Stimulated activated naive CD4-positive, alpha-beta T cell (primary cell): ENCODE data around the gene PTGDR.
A peak's percentile ranks its signal among the peaks of the same experiment; 100 is the strongest.

Source experiments
- DNase-seq, 6 experiments: peaks; one replicate each; lab custom pipeline; 2025; lab: John Stamatoyannopoulos, UW

Gene PTGDR

GRCh38 chr14:52267501-52268278 lies at the start of gene PTGDR:
TSS of gene PTGDR (plus strand) at chr14:52267698. CDS start at chr14:52267815, 117 bp downstream.
- no peak for DNase-seq

GRCh38 chr14:52219488-52220084 lies 47.9 kb upstream of the PTGDR start:
- DNase-seq = no peak

GRCh38 chr14:52220924-52221811 lies 46.3 kb upstream of the PTGDR start:
- no peak for DNase-seq

- DNase-seq = no peak
Measured at GRCh38 chr14:52222901-52223300, 44.6 kb upstream of the PTGDR start.

- no peak for DNase-seq
Measured at GRCh38 chr14:52227619-52228222, 39.8 kb upstream of the PTGDR start.

- DNase-seq = no peak
Measured at GRCh38 chr14:52233693-52234092, 33.8 kb upstream of the PTGDR start.

GRCh38 chr14:52235434-52235833 lies 32.1 kb upstream of the PTGDR start:
- DNase-seq = no peak

GRCh38 chr14:52235866-52236510 lies 31.5 kb upstream of the PTGDR start:
- DNase-seq = no peak

GRCh38 chr14:52238682-52239081 lies 28.8 kb upstream of the PTGDR start:
- no peak for DNase-seq

- no peak for DNase-seq
Measured at GRCh38 chr14:52240623-52241022, 26.9 kb upstream of the PTGDR start.

GRCh38 chr14:52241087-52241793 lies 26.3 kb upstream of the PTGDR start:
- no peak for DNase-seq

GRCh38 chr14:52244328-52244727 lies 23.2 kb upstream of the PTGDR start:
- no peak for DNase-seq

- DNase-seq = no peak
Measured at GRCh38 chr14:52244997-52245396, 22.5 kb upstream of the PTGDR start.

GRCh38 chr14:52248057-52248456 lies 19.4 kb upstream of the PTGDR start:
- peak in 2 of 6 experiments; percentile 19 to 20 for DNase-seq

- DNase-seq = no peak
Measured at GRCh38 chr14:52251724-52252123, 15.8 kb upstream of the PTGDR start.

- DNase-seq = no peak
Measured at GRCh38 chr14:52253503-52253902, 14.0 kb upstream of the PTGDR start.

- DNase-seq = no peak
Measured at GRCh38 chr14:52254086-52254485, 13.4 kb upstream of the PTGDR start.

- no peak for DNase-seq
Measured at GRCh38 chr14:52258783-52259182, 8.7 kb upstream of the PTGDR start.

GRCh38 chr14:52259434-52259833 lies 8.1 kb upstream of the PTGDR start:
- no peak for DNase-seq

GRCh38 chr14:52262600-52262999 lies 4.9 kb upstream of the PTGDR start:
- no peak for DNase-seq

- DNase-seq = no peak
Measured at GRCh38 chr14:52263190-52263589, 4.3 kb upstream of the PTGDR start.
